Activated T-cell treated with anti-CD3 and anti-CD28 coated beads for 4 hours (primary cell): ENCODE measurements around the gene SDCCAG8.
A peak's percentile ranks its signal among the peaks of the same experiment; 100 is the strongest.

Source experiments
- DNase-seq: peaks from one replicate; pipeline ENCODE4 v3.0.0-alpha.2; 2020

The SDCCAG8 gene

DNA sequence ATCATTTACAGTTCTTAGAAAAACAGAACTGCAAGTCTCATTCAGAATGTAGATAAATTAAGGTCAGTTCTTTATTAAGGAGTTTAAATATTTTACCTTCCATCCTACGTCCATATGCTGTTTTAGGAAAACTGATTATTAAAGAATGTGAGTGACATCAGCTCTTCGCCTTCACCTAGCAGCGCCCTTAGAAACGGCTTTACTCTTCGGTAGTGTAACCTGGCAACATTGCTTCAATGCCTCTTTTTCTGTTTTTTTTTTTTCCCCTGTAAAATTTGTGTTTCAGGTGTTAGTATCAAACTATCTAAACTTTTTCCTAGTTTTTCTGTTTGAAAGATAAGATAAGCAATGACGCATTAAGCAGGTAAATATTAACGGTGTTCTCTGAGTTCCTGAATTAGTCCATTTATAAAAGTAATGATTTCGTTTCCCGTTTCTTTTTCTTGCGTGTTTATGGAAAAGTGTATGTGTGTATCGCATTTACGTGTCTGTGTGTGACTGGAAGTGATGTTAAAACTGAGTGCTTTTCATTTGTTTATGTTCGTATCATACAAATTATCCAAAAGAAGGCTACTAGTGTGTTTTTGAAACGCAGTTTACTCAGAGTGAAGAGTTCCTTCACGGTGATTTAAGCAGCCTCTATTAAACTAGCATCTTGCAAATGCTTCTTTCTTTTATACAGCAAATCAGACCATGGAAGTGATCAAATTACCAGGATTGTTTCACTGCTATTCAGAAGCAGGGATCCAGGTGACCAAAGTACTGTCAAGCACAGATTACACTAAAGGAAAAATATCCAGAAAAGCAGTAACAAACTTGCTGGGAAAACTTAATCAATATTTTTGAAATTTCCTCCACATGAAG, 139.0 kb downstream of the SDCCAG8 start:
- no peak for DNase-seq

DNA sequence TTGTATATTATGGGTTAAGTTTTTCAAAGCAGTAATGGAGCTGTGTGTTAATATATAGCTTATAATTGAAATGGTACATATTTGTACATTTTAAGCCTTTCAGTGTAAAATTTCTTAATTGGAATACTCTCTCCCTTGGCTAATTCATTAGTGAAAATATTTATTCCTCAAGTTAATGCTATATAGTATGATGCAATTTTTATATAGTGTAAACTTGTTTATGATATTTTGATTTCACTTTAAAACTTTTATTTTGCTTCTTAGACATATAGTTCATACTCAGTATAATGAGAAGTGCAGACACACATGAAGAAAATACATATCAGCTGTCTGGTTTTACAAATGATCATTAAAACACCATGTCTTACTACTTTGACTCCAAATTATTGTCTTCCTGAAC, 140.6 kb downstream of the SDCCAG8 start:
- DNase-seq: no peak

- no peak for DNase-seq
Observed at GRCh38 chr1:243396876-243397275, 141.0 kb downstream of the SDCCAG8 start.

GRCh38 chr1:243397613-243398321, 141.9 kb downstream of the SDCCAG8 start:
- no peak for DNase-seq

DNA sequence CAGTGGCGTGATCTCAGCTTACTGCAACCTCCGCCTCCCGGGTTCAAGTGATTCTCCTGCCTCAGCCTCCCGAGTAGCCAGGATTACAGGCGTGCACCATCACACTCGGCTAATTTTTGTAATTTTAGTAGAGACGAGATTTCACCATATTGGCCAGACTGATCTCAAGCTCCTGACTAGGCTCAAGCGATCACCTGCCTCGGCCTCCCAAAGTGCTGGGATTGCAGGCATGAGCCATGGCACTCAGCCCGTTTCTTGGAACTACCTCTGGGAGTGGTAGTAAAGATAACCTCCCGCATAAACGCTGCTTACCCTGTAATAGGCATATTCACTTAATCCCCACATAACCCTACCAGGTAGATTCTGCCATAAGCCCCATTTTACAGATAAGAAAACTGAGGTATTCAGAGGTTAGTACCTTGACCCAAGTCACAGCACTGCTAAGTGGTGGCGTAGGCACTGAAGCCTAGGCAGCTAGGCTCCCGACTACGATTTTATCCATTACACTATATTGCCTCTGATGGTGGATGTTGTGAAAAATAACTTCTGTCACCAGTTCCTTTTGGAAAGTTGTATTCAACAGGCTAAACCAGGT, 143.8 kb downstream of the SDCCAG8 start:
- no peak for DNase-seq

- DNase-seq: no peak
Observed at GRCh38 chr1:243402868-243403267, 147.0 kb downstream of the SDCCAG8 start.

- no peak for DNase-seq
Observed at GRCh38 chr1:243406424-243406823, 150.6 kb downstream of the SDCCAG8 start.

GRCh38 chr1:243407284-243408018, 151.6 kb downstream of the SDCCAG8 start:
- no peak for DNase-seq

GRCh38 chr1:243408479-243408878, 152.6 kb downstream of the SDCCAG8 start:
- no peak for DNase-seq

DNA sequence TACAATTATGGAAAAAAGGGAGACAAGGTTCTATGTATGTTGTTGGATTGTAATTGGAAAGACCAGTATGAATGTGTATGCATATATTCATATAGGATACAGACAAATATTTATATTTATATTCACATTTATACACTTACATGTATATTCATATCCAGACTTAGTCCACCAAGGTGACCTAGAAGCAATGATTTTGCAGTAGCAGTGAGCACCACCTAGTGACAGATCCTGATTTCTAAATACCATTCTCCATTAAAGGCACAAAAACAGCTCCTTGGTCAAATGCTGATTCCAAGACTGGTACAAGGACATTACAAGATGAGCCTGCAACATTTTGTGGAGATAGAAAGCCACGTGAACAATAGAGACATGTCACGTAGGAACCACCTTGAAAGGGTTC, 153.4 kb downstream of the SDCCAG8 start:
- no peak for DNase-seq

DNA sequence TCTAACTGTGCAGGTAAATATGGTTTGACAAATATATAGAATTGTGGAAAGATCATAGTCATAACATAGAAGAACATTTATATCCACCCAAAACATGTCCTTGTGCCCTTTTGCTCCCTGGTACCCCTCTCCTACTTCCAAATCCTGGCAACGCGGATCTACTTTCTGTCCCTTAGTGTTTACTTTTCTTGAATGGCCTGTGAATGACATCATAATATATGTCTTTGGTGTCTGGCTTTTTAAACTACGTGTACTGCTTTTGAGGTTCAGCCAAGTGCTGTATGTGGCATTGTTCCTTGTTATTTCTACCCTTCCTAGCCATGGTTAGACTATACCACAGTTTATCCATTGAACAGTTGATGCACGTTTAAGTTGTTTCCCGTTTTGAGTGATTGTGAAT, 155.6 kb downstream of the SDCCAG8 start:
- no peak for DNase-seq

- DNase-seq: no peak
Observed at GRCh38 chr1:243413431-243414151, 157.8 kb downstream of the SDCCAG8 start.

- DNase-seq: no peak
Observed at GRCh38 chr1:243414152-243414494, 158.3 kb downstream of the SDCCAG8 start.

DNA sequence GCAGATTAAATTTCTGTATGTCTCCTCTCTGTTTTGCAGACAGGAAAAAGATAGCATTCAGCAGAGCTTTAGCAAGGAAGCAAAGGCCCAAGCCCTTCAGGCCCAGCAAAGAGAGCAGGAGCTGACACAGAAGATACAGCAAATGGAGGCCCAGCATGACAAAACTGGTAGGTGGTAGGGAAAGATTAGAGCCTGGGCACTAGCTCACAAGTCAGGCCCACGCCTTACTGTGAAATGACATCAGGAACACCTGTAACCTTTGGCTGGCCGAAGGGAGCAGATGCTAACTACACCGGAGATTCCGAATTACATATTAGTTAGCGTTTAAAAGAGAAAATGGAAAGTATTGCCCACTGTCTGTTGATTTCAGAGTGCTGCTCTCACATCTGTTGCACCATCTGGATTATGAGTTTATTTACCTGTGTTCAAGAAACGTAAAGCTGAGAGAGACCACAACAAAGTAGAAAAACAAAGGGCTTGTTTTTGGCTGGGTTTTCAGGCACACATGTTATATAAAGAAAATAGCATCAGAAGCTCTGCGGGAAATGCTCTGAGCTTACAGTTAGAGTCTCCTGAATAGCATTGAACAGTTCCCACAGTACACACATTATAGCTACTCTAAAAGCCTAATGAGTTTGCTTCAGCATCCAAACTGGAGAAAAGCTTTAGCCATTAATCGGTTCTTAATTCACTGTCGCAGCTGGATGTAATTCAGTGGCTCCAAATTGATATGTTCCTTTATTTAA, 160.0 kb downstream of the SDCCAG8 start:
- no peak for DNase-seq

GRCh38 chr1:243416495-243416894, 160.7 kb downstream of the SDCCAG8 start:
- DNase-seq: no peak

DNA sequence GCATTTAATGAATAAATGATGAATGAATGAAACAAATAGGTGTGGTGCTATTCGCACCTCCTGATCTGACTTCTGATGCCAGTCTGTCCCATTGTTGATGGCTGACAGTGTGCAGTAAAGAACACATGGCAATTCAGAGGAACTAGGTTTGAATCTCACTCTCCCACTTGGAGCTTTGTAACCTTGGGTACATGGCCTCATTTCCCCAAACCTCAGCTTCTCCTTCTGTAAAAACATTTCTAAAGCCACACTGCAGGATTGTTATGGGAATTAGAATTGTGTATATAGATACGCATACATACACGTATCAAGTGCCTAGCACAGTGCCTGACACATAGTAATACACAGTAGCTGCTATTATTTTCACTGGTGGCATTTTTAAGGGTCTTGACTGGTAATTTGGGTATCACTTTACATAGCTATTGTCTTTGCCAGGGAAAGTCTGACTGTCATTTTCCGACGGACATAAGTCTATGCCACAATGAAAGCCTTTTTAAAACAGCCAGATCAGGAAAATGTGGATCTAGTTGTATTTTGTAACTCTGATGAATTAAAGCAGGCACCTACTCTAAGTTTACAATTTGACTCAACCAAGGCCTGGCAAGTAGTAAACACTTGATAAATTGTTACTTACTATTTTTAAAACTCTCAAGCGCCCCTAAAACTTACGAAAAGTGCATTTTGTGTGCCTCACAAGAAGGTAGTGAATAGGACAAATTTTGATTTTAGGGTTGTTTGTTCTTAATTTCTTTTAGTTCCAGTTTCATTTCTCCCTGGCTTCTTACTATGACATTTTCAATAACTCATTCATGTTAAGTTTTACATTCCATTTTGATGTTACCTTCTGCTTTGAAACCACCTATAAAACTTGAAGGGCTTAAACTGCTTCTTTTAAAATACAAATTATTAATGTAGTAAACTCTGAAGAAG, 164.4 kb downstream of the SDCCAG8 start:
- no peak for DNase-seq

DNA sequence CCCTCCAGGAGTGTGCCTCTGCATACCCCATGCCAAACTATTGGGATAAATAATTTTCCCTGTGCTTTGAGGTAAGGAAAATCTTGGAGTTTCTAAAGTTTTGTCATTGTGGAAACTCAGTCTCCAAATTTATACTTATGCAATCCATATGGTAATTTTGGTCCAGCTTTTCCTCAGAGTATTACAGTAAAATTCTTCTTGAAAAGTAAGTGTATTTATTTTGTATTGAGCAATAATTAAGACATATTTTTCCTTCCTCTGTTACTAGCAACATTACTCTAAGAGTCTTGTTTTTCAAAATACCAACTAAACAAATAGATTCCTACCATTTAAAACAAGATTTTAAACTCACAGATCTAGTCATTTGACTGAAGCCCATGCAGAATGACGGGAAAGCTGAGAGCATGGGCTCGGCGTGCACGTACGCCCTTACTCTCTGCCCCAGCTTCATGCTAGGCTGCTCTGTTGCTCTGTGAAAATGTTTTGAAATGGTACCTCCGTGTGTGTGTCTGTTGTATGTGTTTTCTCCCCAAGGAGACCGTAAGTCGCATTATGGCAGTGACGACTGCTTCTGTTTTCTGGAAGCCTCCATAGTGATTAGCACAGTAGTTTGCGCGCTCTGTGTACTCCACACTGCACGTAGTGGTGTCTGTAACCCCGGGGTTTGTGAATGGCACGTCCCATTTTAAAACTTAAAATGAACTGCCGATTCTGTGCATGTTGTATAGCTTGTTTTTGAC, 165.3 kb downstream of the SDCCAG8 start:
- DNase-seq: no peak

DNA sequence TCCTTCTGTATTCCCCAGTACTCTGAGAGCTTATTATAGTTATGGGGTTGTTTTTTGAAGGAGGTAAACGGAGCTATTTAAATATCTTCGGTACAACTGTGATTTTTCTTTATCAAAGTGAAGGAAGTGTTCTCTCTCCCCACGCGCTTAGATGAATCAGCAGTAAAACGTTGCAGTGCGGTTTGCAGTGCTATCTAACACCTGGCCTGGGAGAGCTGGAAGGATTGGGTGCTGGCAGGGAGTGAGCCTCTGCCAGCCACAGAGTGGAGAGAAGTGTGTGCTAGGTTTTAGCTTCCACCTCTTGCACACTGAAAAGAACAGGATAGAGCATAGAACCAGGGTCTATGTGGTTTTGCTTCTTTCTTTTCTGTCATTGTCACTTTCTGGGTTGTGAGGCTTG, 165.9 kb downstream of the SDCCAG8 start:
- peak; percentile 15 for DNase-seq

- DNase-seq: no peak
Observed at GRCh38 chr1:243422362-243422761, 166.5 kb downstream of the SDCCAG8 start.

DNA sequence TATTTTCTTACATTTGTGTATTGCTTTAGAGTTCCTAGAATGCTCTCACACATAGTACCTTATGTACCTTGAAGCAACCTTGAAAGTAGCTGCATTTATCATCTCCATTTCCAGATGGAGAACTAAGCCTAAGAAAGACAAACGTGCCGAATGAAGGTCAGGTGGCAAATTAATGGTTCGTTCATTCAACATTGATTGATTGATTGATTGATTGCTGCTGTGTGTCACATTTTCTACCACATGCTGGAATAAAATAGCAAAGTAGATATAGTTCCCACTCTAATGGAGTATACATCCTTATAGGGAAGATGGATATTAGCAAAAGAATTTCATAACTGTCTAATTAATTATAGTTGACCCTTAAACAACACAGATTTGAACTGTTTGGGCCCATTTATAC, 172.2 kb downstream of the SDCCAG8 start:
- DNase-seq: no peak
